RKO (cell line): ENCODE data around the gene GIMAP2.

Experiments
- DNase-seq: peaks from one replicate; pipeline ENCODE4 v3.0.0-alpha.2; 2016; ENCODE audit warnings: low spot score

Gene GIMAP2

DNA sequence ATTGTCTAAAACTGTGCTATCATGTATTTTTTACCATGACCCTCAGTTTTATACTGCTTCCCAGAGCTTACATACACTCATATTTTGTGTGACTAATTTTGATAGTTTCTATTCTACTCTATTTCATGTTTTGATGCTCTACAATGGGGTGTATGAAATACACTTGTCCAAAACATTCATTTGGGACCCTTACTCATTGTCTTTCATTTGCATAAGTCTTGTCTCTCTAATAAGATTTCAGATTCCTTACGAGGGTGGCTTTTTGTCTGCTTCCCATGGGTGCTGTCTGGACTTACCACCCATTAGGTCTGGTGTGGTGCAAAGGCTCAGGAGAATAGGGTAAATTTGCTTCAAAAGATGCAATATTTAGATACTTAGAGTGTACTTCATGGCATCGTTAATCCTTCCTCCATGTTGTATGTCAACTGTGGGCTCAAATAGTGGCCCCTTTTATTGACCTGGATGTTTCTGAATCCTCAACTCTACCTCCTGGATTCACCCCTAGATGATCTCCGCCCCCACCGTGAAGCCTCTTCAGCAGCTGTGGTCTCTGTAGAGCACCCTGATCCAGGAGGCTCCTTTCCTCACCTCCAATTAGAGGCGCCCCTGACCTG is 48.1 kb downstream of the GIMAP2 start:
- DNase-seq: no peak

DNA sequence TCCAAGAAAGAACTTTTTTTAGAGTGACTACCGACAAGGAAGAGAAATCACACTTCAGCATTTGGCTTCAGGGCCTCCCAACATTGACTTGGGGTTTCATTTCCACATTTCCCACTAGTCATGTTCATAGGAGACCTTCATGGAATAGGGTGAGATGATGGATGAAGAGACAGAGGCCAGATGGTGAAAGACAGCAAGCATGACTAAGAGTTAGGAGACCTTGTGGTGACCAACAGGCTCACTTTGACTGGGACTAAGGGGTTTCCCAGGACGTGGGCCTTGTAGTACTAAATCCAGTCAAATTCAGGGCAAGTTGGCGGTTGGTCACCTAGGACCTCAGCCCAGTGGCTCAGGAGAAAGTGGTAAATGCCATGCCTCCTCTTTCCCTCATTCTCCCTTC is 48.7 kb downstream of the GIMAP2 start:
- no peak for DNase-seq

DNA sequence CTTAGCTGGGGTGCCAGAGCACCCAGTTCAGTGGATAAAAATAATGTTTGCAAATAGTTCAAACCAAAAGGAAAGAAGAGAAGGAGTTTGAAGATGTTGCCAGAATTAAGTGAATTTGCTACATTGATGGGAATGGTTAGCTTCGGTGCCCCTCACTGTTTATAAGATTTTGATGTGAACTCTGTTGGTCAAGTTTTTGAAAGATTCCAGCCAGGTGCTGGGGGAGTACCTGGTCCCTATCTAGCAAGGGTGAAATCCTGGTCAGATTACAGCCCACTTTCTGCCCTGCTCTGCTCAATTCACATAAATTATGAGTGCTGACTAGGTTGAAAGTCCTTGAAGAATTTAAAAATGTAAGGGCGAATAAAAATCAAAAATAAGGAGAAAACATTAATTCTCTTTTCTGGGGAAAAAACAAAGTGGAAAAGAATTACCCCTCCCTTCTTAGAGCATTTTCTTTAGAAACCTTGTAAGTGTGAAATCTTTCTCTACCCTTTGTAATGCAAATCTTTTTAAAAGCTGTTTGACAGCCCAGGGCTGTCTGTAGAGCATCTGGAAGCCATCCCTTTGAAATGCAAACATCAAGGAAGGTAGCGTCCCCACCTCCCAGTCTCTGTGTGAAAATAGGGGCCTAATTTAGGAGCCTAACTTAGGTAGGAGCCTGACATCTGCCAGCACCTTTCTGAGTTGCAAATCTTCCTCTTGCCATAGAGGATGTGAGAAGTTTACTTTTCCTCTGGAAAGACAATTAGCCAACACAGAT is 50.3 kb downstream of the GIMAP2 start:
- DNase-seq: no peak

DNA sequence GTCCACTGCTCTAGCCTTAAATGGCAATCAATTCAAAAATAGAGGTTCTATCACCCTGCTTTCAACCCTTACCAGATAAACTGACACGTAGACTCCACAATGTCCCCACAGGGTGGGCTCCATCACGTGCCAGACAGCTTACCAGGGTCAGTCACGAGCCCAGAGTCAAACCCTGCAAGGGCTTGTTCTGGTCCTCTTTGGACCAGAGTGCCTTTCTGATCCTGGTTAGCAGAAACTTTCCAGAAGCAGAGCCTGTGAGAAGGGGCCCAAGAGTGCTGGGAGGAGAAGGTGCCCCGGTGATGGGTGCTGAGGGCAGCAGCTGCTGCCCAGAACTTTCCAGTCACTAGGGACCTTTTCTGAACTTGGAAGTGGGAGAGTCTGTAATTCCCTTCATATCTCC is 51.4 kb downstream of the GIMAP2 start:
- no peak for DNase-seq

DNA sequence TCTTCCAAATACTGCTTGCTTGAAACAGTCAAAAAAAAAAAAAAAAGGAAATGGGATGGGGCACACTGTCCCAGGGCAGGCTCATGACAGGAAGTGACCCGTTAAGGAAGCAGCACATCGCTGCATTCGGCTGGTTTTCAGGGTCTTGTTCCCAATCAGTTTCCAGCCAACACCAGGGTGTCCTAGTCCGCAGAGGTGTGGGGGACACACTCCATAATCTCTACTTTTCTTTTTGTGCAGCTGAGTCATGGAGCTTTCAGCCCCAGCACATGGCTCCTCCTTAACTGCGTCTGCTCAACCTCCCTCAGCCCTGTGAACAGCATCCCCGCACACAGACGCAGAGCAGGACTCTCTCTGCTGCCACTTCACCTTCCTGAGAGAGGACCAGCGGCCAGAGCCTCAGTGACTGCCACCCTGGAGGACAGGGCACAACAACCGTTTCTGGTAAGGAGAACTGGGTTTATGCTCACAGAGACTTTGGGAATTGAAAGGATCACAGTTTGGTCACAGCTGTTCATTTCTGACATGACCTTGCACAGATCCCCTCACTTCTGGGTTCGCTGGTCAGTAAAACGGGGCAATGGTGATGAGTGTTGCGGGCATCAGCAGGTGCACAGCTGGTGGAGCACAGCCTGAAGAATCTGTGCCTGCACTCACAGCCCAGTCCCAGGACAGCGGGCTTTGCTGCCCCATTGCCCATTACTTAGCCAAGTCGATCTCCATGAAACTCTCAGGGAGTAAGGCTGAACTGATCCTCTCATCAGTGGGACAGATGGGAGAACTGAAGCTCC is 52.0 kb downstream of the GIMAP2 start, which contains the start of gene GIMAP5:
Gene GIMAP5, plus strand, starts transcription at position 154 of the 791 bp plus-strand sequence. CDS start 3,467 bp downstream, outside the sequence.
- DNase-seq: no peak

DNA sequence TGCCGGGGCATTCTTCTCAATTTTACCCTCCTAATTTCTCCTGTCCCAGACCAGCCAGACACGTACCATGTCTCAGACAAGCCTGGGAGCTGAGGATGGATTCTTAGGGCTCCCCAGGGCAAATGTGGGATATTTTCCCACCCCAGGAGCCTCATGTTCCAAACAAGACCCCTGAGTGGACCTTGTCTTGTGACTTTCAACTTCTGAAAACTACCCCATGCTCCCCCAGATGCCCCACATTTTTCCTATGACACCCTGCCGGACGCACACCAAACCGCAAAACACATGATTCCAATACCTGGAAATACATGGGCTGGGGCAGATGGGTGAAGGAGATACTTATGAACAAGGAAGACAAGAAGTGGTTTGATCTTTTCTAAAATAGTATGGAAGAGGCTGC is 52.6 kb downstream of the GIMAP2 start:
- DNase-seq: no peak

DNA sequence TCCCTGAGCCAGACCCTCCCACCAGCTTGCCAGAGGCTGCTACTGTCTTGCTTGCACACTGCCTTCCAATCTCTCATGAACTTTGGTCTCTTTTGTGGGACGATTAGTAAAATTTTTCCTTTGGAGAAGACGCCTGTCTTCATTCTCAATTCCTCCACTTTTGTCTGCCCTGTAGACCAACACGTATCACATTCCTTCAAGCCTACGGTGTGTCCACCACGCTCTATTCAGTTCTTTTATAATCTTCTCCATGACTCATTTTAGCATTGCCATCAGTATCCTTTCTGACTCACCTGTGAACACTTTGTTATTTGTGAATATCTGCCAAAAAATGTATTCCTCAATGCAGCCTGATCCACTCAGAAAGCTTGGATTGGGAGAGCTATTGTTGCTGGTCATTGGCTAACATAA is 53.1 kb downstream of the GIMAP2 start:
- DNase-seq: peak; percentile 76

DNA sequence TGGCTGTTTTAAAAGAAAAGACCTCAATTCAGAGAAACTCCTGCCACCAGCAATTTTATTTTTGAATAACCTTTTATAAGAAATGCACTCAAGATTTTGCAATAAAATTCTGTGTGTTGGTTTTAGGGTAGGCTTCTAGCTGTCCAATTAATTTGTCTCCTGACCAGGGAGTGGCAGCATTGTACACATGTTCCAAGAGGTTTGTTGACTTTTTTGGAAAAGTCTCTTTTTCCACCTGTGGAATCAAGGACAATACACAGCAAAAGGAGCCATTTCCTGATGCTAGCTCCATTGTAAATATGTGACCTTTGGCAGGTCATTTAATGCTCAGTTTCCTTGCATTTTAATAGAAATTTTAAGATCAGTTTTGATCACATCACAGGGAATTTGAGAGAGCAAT is 53.5 kb downstream of the GIMAP2 start:
- DNase-seq: no peak

DNA sequence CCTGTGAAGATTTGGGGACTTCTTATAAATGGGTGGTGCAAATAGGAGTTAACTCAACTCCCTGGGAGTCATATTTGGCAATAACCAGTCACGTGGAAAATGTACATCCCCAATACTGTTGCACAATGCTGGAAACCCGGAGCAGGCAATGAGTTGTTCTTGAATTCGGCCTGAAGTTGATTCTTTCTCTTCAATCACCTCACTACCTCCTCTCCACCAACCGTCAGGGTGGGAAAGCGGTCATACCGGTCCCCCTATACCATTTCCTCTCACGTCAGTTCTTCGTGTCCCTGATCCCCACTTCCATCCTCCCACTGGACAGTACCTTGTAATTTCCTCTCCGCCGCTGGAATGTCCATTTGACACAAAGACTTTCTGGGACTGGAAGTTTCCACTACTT is 54.5 kb downstream of the GIMAP2 start:
- DNase-seq: no peak

DNA sequence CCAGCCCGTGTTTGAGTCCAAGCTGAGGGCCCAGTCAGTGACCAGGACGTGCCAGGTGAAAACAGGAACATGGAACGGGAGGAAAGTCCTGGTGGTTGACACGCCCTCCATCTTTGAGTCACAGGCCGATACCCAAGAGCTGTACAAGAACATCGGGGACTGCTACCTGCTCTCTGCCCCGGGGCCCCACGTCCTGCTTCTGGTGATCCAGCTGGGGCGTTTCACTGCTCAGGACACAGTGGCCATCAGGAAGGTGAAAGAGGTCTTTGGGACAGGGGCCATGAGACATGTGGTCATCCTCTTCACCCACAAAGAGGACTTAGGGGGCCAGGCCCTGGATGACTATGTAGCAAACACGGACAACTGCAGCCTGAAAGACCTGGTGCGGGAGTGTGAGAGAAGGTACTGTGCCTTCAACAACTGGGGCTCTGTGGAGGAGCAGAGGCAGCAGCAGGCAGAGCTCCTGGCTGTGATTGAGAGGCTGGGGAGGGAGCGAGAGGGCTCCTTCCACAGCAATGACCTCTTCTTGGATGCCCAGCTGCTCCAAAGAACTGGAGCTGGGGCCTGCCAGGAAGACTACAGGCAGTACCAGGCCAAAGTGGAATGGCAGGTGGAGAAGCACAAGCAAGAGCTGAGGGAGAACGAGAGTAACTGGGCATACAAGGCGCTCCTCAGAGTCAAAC is 56.9 kb downstream of the GIMAP2 start:
- DNase-seq: no peak
